HG03460 (cell line): ENCODE measurements around the gene L3MBTL2.
"Not testable (repeated sequence)": the region's sequence is repeated elsewhere in the genome, so short reads cannot be mapped to it uniquely, and the experiment has no call there.

Experiments used
- ATAC-seq: cut with Tn5 transposase; IDR thresholded peaks from one replicate; pipeline ENCODE4 v1.9.1; 2021; ENCODE audit not compliant: unreplicated experiment

The L3MBTL2 gene

DNA sequence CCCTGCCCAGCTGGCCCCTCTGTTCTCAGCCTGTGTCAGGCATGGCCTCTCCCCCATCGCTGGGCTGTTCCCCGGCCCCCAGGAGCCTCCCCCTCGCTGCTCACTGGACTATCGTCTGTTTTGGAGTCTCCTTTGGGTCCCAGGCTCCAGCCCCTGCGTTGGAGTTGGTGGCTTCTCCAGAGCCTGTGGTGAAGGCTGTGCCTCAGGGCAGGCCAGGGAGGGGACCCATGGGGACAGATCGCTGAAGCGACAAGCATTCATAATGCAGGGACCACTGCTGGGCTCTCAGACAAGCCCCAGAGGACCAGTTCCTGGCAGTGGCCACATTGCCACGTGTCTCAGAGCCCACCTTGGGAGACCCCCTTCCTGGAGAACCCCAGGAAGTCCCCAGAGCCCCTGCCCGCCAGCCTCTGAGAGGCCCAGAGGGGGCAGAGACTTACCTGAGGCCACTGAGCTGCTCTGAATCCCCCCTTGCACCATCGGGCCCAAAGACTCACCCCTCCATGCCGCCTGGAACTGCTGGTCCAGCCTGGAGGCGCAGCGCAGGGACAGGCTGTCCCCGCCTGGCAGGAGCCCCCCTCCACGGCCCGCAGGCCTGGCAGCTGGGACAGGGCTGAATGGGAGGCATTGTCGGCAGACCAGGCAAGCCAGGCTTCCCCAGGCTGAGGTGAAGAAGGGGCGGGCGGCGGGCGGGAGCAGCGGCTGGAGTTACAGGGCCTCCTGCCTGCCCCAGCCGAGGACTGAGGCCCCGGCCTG lies 35.4 kb downstream of the L3MBTL2 start, which contains the start of gene CHADL:
TSS of gene CHADL (minus strand) at position 555 of the 756 bp plus-strand sequence. CDS start at position 505, 50 bp downstream.
- no peak for ATAC-seq

- ATAC-seq, result no peak
Measured at GRCh38 chr22:41241133-41241676, 36.1 kb downstream of the L3MBTL2 start.

DNA sequence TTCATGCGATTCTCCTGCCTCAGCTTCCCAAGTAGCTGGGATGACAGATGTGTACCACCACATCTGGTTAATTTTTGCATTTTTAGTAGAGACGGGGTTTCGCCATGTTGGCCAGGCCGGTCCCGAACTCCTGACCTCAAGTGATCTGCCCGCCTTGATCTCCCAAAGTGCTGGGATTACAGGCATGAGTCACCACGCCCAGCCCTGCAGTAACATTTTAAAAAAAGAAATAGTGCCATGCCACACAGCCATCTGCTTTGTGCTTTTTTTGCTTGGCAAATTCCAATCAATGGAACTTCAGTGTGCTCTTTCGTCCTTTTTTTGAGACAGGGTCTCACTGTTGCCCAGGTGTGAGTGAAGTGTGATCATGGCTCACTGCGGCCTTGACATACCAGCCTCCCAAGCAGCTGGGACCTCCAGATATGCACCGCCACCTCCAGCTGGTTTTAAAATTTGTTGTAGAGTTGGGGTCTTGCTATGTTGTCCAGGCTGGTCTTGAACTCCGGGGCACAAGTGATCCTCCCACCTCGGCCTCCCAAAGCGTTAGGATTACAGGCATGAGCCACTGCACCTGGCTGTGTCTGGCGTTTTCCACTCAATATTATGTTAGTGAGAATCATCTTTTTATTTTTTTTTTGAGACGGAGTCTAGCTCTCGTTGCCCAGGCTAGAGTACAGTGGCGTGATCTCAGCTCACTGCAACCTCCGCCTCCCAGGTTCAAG lies 37.4 kb downstream of the L3MBTL2 start:
- no peak for ATAC-seq

- ATAC-seq, result no peak
Measured at GRCh38 chr22:41243361-41243760, 38.2 kb downstream of the L3MBTL2 start.

GRCh38 chr22:41245917-41246499 lies 40.9 kb downstream of the L3MBTL2 start:
- ATAC-seq, result no peak

DNA sequence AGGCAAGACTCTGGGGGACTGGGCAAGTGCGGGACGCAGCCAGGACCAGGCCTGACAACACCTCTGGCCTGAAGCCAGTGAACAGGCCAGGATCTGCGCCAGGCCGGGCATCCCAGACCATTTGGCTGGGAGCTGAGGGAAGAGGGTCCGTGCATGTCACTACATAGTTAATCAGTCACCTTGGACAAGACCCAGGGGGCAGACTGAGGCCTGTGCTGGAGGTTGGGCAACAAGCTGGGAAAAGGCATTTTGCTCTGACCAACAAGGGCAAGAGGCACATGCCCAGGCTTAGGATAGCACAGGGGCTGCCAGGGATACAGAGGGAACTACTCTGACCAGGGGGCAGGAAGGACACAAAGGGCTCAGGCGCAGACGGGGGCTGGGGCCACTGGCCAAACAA lies 42.6 kb downstream of the L3MBTL2 start:
- ATAC-seq, result no peak

- ATAC-seq, result no peak
Measured at GRCh38 chr22:41248314-41248713, 43.2 kb downstream of the L3MBTL2 start.

DNA sequence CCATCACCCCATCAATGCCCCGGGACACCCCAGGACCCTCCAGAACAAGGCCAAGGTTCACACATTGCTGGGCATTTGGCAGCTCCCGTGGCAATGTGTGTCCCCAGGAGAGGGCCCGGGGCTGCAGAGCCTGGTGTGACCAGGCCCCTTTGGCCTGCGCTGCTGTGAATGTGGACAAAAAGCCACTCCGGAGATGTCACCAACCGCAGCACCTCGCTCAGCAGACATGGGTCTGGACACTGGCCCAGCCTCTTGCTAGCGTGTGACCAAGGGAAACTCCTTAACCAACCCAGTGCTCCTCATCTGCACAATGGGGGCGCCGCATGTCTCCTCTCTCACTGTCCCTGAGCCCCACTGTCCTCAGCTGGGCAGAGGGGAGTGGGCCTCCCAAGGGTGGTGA lies 43.6 kb downstream of the L3MBTL2 start:
- ATAC-seq, result no peak

GRCh38 chr22:41249442-41249841 lies 44.3 kb downstream of the L3MBTL2 start:
- ATAC-seq, result no peak

- no peak for ATAC-seq
Measured at GRCh38 chr22:41250127-41250526, 45.0 kb downstream of the L3MBTL2 start.

DNA sequence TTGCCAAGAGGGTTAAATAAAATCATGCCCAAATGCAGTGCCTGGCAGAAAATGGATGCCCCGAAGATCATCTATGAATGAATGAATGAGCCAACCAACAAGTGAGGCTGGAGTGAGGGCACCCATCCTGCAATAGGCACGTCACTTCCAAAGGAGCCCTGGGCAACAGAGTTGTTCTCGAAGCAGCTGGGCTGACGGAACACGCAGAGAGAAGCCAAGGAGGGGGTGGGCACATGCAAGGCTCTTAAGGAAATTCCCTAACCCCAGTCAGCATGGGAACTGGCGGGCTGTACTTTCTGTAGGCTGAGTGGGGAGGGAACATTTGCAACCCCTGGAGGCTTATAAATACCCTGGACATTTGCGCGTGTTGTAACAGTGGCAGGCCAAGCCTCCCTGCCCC lies 47.3 kb downstream of the L3MBTL2 start:
- no peak for ATAC-seq

- no peak for ATAC-seq
Measured at GRCh38 chr22:41254230-41254629, 49.1 kb downstream of the L3MBTL2 start.

DNA sequence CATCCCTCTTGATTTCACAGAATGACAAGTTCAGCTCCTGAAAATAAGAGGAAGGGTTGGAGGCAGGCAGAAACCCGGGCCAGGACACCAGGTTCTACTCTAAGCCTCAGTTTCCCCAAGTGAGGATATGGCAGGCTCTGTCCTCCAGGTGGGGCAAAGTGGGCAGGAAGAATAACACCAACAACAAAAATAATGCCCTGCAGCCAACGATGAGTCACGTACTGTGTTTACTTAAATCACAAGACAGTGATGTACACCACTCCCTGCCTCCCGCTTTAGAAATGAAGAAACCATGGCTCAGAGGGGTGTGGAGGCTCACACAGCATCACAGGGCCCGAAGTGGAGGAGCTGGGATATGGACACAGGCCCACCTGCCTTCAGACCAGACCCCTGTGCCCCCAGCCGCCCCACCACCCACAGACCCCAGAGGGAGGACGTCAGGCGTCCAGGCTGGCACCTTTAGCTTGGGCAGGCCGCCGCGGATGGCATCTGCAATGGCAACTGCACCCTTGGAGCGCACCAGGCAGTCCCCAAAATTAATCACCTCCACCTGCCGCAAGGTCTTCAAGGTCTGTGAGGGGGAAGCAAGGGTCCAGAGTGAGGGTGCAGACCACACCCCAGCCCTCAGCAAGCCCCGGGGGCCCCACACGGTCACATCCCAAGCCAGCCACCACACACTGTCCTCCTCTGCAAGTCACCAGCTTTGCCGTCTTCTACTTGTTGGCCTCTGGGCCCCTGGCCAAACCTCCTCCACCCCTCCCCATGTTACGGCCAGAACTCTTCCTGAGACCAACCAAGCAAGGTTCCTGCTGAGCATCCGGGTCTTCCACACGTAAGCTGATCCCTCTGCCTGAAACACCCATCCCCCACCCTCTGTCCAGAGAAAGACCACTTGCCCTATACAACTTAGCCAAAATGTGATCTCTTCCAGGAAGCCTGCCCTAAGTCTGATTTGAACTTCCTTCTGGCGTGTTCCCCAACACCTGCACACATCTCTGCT lies 51.4 kb downstream of the L3MBTL2 start:
- ATAC-seq, result no peak

DNA sequence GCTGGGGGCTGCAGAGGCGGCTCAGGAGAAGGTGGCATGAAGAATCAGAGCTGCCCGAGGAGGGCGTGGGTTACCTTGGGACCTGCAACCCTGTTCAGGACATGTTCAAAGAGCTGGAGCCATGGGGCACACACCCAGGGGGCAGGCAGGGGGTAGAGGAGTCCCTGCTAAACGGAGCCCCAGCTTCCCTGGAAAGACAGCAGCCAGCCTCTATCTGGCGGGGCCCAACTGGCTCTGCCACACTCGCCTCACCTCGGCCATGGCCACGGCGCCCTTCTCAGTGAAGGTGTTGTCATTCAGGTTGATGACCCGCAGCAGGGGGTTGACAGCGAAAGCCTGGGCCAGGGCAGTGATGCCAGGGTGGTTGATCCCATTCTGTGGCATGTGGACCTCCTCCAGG lies 52.6 kb downstream of the L3MBTL2 start:
- no peak for ATAC-seq

DNA sequence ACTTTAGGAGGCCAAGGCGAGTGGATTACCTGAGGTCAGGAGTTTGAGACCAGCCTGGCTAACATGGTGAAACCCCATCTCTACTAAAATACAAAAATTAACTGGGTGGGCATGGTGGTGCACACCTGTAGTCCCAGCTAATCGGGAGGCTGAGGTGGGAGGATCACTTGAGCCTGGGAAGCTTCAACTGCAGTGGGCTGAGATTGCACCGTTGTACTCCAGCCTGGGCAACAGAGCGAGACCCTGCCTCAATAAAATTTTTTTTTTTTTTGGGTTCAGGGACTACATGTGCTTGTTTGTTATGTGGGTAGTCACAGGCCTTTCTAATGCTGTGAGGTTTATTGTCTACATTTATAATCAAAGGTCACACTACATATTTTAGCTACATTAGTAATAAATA lies 54.6 kb downstream of the L3MBTL2 start:
- not testable (repeated sequence) for ATAC-seq

- ATAC-seq, result no peak
Measured at GRCh38 chr22:41260871-41261270, 55.8 kb downstream of the L3MBTL2 start.

GRCh38 chr22:41261541-41262249 lies 56.6 kb downstream of the L3MBTL2 start:
- ATAC-seq, result no peak

- ATAC-seq, result no peak
Measured at GRCh38 chr22:41262250-41262765, 57.2 kb downstream of the L3MBTL2 start.

DNA sequence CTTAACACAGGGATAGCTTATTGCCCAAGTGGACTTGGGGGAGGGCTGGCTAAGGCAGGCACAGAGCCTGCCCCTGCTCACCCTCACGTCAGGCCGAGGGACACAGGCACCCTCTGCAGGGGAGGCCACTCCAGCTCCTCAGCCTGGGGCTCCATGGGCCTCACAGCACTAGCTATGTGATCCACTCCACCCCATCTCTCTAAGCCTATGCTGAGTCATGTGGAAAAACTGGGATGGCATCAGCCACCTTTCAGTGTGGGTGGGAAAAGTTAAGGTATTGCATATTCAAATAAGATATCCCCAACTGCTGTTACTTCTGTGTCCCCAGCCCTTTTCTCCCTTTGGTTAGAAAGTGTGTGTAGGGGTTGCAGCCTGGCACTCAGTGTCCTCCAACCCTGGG lies 58.6 kb downstream of the L3MBTL2 start:
- ATAC-seq, result no peak
